Measurements from ENCODE around the gene EIF4G1. TPM values are rescaled to one million over a fixed set of nuclear protein-coding genes. Genes with fewer than 3 reads are reported as not detected.
A peak's percentile ranks its signal among the peaks of the same experiment; 100 is the strongest.

The EIF4G1 gene
- total RNA-seq, 1 donor = 234 TPM

DNA sequence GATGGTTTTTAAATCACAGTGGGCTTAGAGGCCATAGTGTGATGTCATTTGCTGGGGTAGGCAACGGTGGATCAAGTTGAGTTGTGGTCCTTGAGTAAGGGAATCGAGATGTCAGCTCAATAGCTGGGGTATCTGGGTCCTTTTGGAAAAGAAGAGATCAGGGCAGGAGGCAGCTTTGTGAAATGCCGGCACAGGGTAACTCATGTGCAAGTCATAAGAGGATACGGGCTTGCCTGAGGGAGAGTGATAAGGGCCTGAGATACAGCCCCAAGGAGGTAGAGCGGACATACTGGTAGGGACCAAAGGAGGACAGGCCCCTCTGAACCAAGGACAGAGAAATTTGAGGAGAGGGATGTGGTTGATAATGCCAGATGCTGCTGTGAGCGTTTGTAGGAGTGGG, 18.8 kb downstream of the EIF4G1 start:
- no peak for DNase-seq (ENCODE audit: low read depth)
- H3K4me3 ChIP-seq (ENCODE audit: low read depth, low read length) = no peak overlapping the region
- TF ChIP-seq, protein P1, sequence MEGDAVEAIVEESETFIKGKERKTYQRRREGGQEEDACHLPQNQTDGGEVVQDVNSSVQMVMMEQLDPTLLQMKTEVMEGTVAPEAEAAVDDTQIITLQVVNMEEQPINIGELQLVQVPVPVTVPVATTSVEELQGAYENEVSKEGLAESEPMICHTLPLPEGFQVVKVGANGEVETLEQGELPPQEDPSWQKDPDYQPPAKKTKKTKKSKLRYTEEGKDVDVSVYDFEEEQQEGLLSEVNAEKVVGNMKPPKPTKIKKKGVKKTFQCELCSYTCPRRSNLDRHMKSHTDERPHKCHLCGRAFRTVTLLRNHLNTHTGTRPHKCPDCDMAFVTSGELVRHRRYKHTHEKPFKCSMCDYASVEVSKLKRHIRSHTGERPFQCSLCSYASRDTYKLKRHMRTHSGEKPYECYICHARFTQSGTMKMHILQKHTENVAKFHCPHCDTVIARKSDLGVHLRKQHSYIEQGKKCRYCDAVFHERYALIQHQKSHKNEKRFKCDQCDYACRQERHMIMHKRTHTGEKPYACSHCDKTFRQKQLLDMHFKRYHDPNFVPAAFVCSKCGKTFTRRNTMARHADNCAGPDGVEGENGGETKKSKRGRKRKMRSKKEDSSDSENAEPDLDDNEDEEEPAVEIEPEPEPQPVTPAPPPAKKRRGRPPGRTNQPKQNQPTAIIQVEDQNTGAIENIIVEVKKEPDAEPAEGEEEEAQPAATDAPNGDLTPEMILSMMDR (IDR thresholded peaks at IDR 0.05; ENCODE audit: insufficient read depth, low read length) = no peak

DNA sequence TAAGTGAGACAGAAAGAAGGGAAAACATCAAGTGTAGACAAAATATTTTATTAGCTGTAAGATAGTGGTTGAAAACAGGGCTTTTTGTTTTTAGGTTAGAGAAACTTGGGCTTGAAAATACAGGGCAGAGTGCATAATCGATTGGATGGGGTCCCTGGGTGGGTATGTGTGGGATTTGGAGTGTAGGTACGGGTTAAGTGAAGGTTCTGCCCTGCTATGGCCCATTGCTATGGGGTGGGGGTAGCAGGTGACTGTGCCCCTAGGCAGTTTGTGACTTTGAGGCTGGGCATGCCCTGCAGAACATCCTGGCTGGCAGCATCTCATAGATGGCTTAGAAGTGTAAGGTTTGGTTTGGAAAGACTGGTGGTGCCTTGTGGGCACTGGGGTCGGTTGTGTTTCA, 19.3 kb downstream of the EIF4G1 start:
- TF ChIP-seq, protein P1 (IDR thresholded peaks at IDR 0.05; ENCODE audit: insufficient read depth, low read length) = no peak
- H3K4me3 ChIP-seq (ENCODE audit: low read depth, low read length) = no peak overlapping the region
- DNase-seq (ENCODE audit: low read depth) = no peak

DNA sequence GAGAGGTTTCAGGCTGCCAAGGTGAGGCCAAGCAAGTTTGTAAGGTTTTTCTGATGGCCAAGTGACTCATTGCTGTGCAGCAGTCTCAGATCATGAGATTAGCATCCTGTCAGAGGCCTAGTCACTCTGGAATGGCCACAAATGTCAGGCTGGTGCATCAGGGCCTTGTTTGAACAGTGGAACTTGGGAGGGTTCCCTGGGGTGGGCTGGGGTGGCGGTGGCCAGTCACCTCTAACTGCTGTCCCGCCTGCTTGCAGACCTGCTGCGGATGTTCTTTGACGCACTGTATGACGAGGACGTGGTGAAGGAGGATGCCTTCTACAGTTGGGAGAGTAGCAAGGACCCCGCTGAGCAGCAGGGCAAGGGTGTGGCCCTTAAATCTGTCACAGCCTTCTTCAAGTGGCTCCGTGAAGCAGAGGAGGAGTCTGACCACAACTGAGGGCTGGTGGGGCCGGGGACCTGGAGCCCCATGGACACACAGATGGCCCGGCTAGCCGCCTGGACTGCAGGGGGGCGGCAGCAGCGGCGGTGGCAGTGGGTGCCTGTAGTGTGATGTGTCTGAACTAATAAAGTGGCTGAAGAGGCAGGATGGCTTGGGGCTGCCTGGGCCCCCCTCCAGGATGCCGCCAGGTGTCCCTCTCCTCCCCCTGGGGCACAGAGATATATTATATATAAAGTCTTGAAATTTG, 20.2 kb downstream of the EIF4G1 start:
- no peak overlapping the region for H3K4me3 ChIP-seq (ENCODE audit: low read depth, low read length)
- peak; percentile 54 for DNase-seq (ENCODE audit: low read depth)
- TF ChIP-seq, protein P1 (IDR thresholded peaks at IDR 0.05; ENCODE audit: insufficient read depth, low read length) = no peak

DNA sequence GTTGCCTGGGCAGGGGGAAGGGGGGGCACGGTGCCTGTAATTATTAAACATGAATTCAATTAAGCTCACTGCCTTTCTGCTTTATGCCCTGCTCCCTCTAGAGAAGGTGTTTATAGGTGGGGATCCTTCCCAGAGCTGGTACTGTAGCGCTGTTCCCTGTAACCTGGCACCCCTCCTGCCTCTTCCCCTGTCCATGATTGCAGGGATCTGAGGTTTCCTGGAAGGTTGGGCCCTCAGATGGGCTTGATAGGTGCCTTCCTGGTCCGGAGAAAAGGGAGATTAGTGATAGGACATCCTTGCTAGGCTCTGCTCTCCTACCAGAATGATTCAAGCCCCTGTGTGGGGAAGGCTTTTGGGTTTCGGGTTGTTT, 20.9 kb downstream of the EIF4G1 start:
- TF ChIP-seq, protein P1 (IDR thresholded peaks at IDR 0.05; ENCODE audit: insufficient read depth, low read length) = no peak
- no peak for DNase-seq (ENCODE audit: low read depth)
- no peak overlapping the region for H3K4me3 ChIP-seq (ENCODE audit: low read depth, low read length)

DNA sequence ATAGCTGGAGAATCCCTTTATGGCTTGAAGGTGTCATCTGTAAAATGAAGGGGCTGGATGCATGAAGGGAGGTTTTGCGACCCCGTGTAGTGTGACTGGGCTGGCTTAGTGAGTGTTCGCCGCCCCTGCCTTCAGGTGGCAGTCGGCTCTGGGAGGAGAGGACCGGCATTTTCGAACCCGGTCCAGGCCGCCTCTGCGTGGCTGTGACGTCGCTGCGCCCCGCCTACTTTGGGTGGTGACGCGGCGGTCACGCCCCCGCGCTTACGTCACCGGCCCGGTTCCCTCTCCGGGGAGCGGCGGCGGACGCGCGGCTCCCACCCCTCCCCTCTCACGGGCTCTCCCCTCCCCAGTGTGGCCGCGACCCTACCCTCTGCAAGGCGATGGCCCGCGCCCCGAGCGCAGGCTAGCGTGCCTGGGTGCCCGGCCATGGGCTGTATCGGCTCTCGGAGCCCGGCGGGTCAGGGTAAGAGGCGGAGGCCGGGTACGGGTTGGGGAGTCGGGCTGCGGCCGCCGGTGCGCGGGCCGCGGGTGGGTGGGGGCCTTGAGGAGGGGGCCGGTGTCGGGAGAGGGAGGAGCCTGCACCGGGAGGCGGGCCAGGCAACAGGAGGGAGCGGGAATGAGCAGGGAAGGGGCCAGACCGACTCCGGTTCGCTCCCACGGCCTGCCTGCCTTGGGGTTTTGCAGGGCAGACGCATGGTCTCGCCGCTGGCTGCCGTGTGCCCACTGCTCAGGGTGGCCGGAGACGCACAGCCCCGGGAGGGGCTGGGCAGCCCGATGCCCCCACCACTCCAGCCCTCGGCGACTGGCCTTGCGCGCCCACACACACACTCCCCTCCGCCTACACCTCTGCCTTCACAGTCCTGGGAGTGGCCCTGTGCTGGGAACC, 21.5 kb downstream of the EIF4G1 start:
- DNase-seq (ENCODE audit: low read depth) = peak; percentile 75
- H3K4me3 ChIP-seq (ENCODE audit: low read depth, low read length) = peak overlapping the region; percentile 77
- TF ChIP-seq, protein P1 (IDR thresholded peaks at IDR 0.05; ENCODE audit: insufficient read depth, low read length) = no peak

DNA sequence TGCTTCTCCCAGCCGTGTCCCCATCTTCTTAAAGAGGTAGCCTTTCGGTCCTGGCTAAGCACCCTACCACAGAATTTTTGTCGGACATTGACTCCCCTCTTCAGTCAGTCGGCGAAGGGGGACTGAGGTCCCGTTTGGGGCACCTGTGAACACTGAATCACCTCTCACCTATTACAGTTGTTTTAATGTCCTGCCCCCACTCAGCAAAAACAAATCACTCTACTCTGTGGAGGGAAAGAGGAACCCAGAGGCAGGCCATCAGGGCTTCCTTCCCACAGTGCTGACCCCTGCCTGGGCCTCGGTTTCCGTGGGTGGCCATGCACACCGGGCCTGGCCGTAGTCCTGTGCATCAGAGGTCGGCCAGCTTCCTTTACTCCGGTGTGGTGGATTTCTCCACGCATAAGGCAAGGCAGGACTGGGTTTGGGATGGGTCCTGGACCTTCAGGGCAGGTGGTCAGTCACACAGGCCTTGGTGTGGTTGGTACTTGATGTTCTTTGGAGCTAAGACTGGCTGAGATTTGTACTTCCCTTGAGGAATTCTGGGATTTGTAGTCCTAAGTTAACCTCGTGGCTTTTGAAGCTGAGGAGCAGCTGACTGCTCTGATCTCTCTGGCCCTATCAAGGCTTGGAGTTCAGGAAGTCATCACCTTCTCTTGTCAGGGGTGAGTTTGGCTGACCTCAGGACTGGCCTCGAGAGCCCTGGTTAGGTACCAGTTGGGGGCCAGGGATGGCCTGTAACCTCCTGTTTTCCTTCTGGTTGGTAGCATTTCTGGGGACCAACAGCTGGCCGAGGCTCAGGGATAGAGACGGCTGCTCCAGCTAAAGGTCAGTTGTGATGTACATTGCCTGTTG, 22.4 kb downstream of the EIF4G1 start:
- peak; percentile 81 for DNase-seq (ENCODE audit: low read depth)
- H3K4me3 ChIP-seq (ENCODE audit: low read depth, low read length) = peak overlapping the region; percentile 77
- TF ChIP-seq, protein P1 (IDR thresholded peaks at IDR 0.05; ENCODE audit: insufficient read depth, low read length) = no peak

All from fibroblast of the aortic adventitia (primary cell).